ENCODE measurements around the gene SLC35E3.

Gene SLC35E3

DNA sequence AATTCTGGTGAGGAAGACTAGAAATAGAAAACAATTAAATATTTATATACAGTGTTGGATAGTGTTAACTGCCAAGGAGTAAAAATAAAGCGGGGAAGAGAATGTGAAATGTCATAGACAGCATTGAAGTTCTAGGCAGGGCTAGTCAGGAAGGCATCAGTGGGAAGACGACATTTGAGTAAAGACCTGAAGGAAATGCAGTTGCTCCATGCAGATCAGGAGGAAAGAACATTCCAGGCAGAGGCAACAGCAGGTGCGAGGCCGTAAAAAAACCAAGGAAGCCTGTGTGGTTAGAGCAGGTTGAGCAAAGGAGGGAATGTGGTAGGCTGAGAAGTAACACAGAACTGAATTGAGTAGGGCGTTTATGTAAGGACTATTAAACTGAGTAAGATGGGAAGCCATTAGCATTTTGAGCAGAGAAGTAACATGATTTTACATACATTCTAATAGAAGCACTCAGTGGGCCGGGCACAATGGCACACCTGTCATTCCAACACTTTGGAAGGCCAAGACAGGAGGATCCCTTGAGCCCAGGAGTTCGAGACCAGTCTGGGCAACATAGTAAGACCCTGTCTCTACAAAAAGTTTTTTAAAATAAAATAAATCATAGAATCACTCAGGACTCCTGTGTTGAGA, 14.9 kb downstream of the SLC35E3 start:
- in situ Hi-C loops (cut with MboI; ENCODE audit: low sequenced_read_pairs), result no loop called here
- Histone ChIP-seq H3K27me3 (ENCODE audit: low read depth) (no peaks in the 10 kb centered on the region), H3K4me3 (no peak overlapping the region), H3K4me1 (no peaks in the 10 kb centered on the region), H3K9me3 (no peaks in the 10 kb centered on the region), H3K36me3 (replicated peaks) (peaks cover 20% of the 10 kb centered on the region)
- DNase-seq (ENCODE audit: low spot score in 2 of 2), result no peak

- H3K4me3 ChIP-seq, result no peak overlapping the region
- H3K4me1 ChIP-seq, result no peaks in the 10 kb centered on the region
- H3K9me3 ChIP-seq, result no peaks in the 10 kb centered on the region
- in situ Hi-C loops (cut with MboI; ENCODE audit: low sequenced_read_pairs), result no loop called here
- H3K36me3 ChIP-seq (replicated peaks), result peaks cover 19% of the 10 kb centered on the region
- DNase-seq (ENCODE audit: low spot score in 2 of 2), result no peak
- H3K27me3 ChIP-seq (ENCODE audit: low read depth), result no peaks in the 10 kb centered on the region
Measured at GRCh38 chr12:68761442-68761812, 15.5 kb downstream of the SLC35E3 start.

- Histone ChIP-seq H3K4me3 (no peak overlapping the region), H3K4me1 (no peaks in the 10 kb centered on the region), H3K36me3 (replicated peaks) (peaks cover 16% of the 10 kb centered on the region), H3K27me3 (ENCODE audit: low read depth) (no peaks in the 10 kb centered on the region), H3K9me3 (no peaks in the 10 kb centered on the region)
- in situ Hi-C loops (cut with MboI; ENCODE audit: low sequenced_read_pairs), result no loop called here
- no peak for DNase-seq (ENCODE audit: low spot score in 2 of 2)
Measured at GRCh38 chr12:68761901-68762630, 16.1 kb downstream of the SLC35E3 start.

- DNase-seq (ENCODE audit: low spot score in 2 of 2), result no peak
- Histone ChIP-seq H3K27me3 (ENCODE audit: low read depth) (no peaks in the 10 kb centered on the region), H3K9me3 (no peaks in the 10 kb centered on the region), H3K4me1 (no peaks in the 10 kb centered on the region), H3K36me3 (replicated peaks) (peaks cover 12% of the 10 kb centered on the region), H3K4me3 (no peak overlapping the region)
- in situ Hi-C loops (cut with MboI; ENCODE audit: low sequenced_read_pairs), result no loop called here
Measured at GRCh38 chr12:68762691-68763090, 16.7 kb downstream of the SLC35E3 start.

- no peak for DNase-seq (ENCODE audit: low spot score in 2 of 2)
- Histone ChIP-seq H3K36me3 (replicated peaks) (peaks cover 8% of the 10 kb centered on the region), H3K4me1 (no peaks in the 10 kb centered on the region), H3K27me3 (ENCODE audit: low read depth) (no peaks in the 10 kb centered on the region), H3K9me3 (no peaks in the 10 kb centered on the region), H3K4me3 (no peak overlapping the region)
- in situ Hi-C loops (cut with MboI; ENCODE audit: low sequenced_read_pairs), result no loop called here
Measured at GRCh38 chr12:68765696-68766095, 19.7 kb downstream of the SLC35E3 start.

GRCh38 chr12:68766646-68767045, 20.7 kb downstream of the SLC35E3 start:
- in situ Hi-C loops (cut with MboI; ENCODE audit: low sequenced_read_pairs), result no loop called here
- peaks cover 8% of the 10 kb centered on the region for H3K36me3 ChIP-seq (replicated peaks)
- DNase-seq (ENCODE audit: low spot score in 2 of 2), result no peak
- no peaks in the 10 kb centered on the region for H3K27me3 ChIP-seq (ENCODE audit: low read depth)
- H3K9me3 ChIP-seq, result no peaks in the 10 kb centered on the region
- no peaks in the 10 kb centered on the region for H3K4me1 ChIP-seq
- H3K4me3 ChIP-seq, result no peak overlapping the region

- no peak for DNase-seq (ENCODE audit: low spot score in 2 of 2)
- H3K9me3 ChIP-seq, result no peaks in the 10 kb centered on the region
- no peaks in the 10 kb centered on the region for H3K27me3 ChIP-seq (ENCODE audit: low read depth)
- H3K36me3 ChIP-seq (replicated peaks), result peaks cover 8% of the 10 kb centered on the region
- H3K4me3 ChIP-seq, result no peak overlapping the region
- no peaks in the 10 kb centered on the region for H3K4me1 ChIP-seq
- in situ Hi-C loops (cut with MboI; ENCODE audit: low sequenced_read_pairs), result no loop called here
Measured at GRCh38 chr12:68767191-68767590, 21.2 kb downstream of the SLC35E3 start.

DNA sequence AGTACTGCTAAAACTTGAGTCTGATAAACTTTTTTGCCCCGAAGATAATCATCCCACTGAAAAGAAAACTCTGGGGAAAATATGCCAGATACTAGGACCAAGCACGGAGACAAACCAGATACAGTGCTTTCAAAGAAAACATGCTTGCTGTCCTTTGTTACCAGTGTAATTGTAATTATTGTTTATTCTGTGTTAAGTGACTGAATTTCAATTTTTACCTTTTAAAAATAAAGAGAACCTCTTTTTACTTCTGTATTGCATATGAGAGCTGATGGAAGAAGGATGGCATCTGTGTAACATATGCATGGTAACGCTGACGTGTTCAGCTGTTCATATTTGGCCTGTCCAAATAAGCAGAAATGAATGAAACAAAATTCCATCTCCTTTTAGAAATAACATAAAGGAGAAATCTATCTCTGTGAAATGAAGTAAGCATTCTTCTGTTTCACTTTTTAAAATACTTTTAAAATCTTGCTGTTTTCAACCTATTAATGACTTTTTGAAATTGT, 22.5 kb downstream of the SLC35E3 start:
- Histone ChIP-seq H3K4me3 (no peak overlapping the region), H3K9me3 (no peaks in the 10 kb centered on the region), H3K4me1 (no peaks in the 10 kb centered on the region), H3K36me3 (replicated peaks) (peaks cover 8% of the 10 kb centered on the region), H3K27me3 (ENCODE audit: low read depth) (no peaks in the 10 kb centered on the region)
- in situ Hi-C loops (cut with MboI; ENCODE audit: low sequenced_read_pairs), result no loop called here
- no peak for DNase-seq (ENCODE audit: low spot score in 2 of 2)

GRCh38 chr12:68769941-68770340, 24.0 kb downstream of the SLC35E3 start:
- H3K36me3 ChIP-seq (replicated peaks), result no peaks in the 10 kb centered on the region; the same call in 1 of the 2 replicates
- H3K4me1 ChIP-seq, result no peaks in the 10 kb centered on the region
- no peaks in the 10 kb centered on the region for H3K27me3 ChIP-seq (ENCODE audit: low read depth)
- H3K4me3 ChIP-seq, result no peak overlapping the region
- H3K9me3 ChIP-seq, result no peaks in the 10 kb centered on the region
- in situ Hi-C loops (cut with MboI; ENCODE audit: low sequenced_read_pairs), result no loop called here
- no peak for DNase-seq (ENCODE audit: low spot score in 2 of 2)

DNA sequence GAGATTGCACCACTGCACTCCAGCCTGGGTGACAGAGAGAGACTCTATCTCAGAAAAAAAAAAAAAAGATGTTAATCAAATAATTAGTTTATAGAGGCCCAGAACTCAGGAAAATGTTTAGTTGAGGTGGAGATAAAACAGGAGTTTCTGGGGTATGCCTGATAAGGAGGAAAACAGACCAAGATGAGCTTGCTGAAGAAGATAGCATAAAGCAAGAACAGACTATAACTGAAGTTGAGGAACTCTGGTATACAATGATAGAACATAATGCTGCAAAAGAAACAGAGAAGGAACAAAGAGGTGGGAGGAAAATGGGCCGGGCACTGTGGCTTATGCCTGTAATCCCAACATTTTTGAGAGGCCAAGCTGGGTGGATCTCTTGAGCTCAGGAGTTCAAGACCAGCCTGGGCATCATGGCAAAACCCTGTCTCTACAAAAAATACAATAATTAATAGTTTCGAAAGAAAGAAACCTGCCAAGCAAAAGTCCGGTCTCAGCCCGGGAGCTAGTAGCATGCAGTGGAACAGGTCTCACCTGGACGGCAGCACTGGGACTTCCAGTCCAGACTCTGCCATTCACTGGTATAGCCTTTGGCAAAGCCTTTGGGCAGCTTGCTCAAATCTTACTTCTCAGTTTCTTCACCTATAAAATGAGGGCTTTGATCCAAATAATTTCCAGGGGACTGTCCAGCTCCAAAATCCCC, 25.4 kb downstream of the SLC35E3 start:
- in situ Hi-C loops (cut with MboI; ENCODE audit: low sequenced_read_pairs), result no loop called here
- H3K9me3 ChIP-seq, result no peaks in the 10 kb centered on the region
- H3K36me3 ChIP-seq (replicated peaks), result no peaks in the 10 kb centered on the region; the same call in 1 of the 2 replicates
- no peak for DNase-seq (ENCODE audit: low spot score in 2 of 2)
- H3K27me3 ChIP-seq (ENCODE audit: low read depth), result no peaks in the 10 kb centered on the region
- no peaks in the 10 kb centered on the region for H3K4me1 ChIP-seq
- H3K4me3 ChIP-seq, result no peak overlapping the region

GRCh38 chr12:68772714-68773113, 26.7 kb downstream of the SLC35E3 start:
- Histone ChIP-seq H3K4me1 (no peaks in the 10 kb centered on the region), H3K36me3 (replicated peaks) (no peaks in the 10 kb centered on the region), H3K9me3 (no peaks in the 10 kb centered on the region), H3K4me3 (no peak overlapping the region), H3K27me3 (ENCODE audit: low read depth) (no peaks in the 10 kb centered on the region)
- no peak for DNase-seq (ENCODE audit: low spot score in 2 of 2)
- in situ Hi-C loops (cut with MboI; ENCODE audit: low sequenced_read_pairs), result no loop called here

GRCh38 chr12:68773582-68773981, 27.6 kb downstream of the SLC35E3 start:
- no peak for DNase-seq (ENCODE audit: low spot score in 2 of 2)
- no peaks in the 10 kb centered on the region for H3K4me1 ChIP-seq
- no peaks in the 10 kb centered on the region for H3K27me3 ChIP-seq (ENCODE audit: low read depth)
- H3K4me3 ChIP-seq, result no peak overlapping the region
- H3K36me3 ChIP-seq (replicated peaks), result no peaks in the 10 kb centered on the region
- no peaks in the 10 kb centered on the region for H3K9me3 ChIP-seq
- in situ Hi-C loops (cut with MboI; ENCODE audit: low sequenced_read_pairs), result no loop called here

DNA sequence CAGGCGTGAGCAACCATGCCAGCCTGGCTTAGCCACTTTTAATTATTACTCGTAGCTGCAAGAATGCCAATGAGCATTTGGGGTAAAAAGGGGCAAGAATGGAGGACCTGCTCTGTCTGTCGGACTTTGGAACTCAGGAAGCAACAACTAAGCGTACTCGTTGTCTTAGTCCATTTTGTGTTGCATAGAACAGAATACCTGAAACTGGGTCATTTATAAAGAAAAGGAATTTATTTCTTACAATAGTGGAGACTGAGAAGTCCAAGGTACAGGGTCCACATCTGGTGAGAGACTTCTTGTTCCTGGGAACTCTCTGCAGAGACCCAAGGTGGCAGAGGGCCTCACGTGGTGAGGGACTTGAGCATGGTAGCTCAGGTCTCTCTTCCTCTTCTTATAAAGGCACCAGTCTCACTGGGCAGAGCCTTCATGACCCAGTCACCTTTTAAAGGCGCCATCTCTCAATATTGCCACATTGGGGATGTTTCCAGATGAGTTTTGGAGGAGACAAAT, 29.2 kb downstream of the SLC35E3 start:
- H3K36me3 ChIP-seq (replicated peaks), result no peaks in the 10 kb centered on the region
- H3K9me3 ChIP-seq, result no peaks in the 10 kb centered on the region
- H3K4me3 ChIP-seq, result no peak overlapping the region
- H3K4me1 ChIP-seq, result no peaks in the 10 kb centered on the region
- in situ Hi-C loops (cut with MboI; ENCODE audit: low sequenced_read_pairs), result no loop called here
- no peak for DNase-seq (ENCODE audit: low spot score in 2 of 2)
- no peaks in the 10 kb centered on the region for H3K27me3 ChIP-seq (ENCODE audit: low read depth)
